GM21381 (cell line): Measurements from ENCODE around the gene HAUS3.
"Not testable (repeated sequence)": the region's sequence is repeated elsewhere in the genome, so short reads cannot be mapped to it uniquely, and the experiment has no call there.

ENCODE experiments used
- ATAC-seq: cut with Tn5 transposase; IDR thresholded peaks from one replicate; pipeline ENCODE4 v1.9.1; 2021; ENCODE audit warnings: mild to moderate bottlenecking, moderate library complexity; ENCODE audit not compliant: unreplicated experiment

The HAUS3 gene

GRCh38 chr4:2276581-2277325 is 34.8 kb upstream of the HAUS3 start:
- ATAC-seq = no peak

GRCh38 chr4:2275546-2276251 is 33.8 kb upstream of the HAUS3 start:
- ATAC-seq = no peak

- ATAC-seq = not testable (repeated sequence)
Observed at GRCh38 chr4:2275044-2275397, 33.1 kb upstream of the HAUS3 start.

DNA sequence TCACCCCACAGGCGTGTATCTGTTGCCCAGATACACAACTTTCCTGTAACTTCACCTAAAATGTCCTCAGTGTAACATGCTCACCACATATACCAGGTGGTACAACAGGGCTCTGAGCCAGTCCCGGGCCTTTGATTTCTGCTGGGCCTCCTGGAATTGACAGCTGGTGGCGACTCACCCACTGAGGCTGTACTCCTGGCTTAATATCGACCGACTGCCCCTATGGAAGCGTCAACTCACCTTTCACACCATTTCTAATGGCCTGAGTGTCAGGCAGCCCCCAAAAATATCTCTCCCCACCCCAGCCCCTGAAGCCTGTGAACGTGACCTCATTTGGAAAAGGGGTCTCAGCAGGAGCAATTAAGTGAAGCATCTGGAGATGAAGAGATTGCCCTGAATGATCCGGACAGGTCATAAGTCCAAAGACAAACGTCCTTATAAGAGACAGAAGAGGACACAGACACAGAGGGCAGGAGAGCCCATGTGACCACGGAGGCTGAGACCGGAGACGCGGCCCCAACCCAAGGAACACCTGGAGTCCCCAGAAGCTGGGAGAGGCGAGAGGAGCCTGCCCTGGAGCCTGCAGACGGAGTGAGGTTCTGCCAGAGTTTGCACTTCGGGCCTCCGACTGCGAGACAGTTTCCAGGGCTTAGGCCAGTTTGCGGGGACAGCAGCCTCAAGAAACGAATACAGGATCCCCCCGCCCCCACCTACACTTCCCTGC is 32.6 kb upstream of the HAUS3 start:
- no peak for ATAC-seq

- ATAC-seq = no peak
Observed at GRCh38 chr4:2273657-2274319, 31.9 kb upstream of the HAUS3 start.

DNA sequence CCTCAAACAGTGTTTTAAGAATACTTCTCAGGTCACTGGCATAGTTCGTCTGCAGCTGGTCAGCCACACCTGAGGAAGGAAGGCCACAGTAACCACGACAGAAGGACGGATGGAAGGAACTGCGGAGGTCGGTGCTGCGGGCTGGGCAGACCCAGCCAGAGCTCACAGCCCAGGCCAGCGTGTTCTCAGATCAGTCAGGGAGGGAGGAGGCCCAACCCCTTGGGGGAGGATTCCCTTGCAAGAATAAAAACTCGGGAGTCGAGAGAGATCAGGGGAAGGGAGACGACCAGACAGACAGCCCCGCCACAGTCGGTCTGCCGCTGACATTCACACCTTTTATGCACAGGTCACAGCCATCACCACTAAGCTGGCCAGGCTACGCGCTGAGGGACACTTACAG is 31.3 kb upstream of the HAUS3 start:
- ATAC-seq = no peak

DNA sequence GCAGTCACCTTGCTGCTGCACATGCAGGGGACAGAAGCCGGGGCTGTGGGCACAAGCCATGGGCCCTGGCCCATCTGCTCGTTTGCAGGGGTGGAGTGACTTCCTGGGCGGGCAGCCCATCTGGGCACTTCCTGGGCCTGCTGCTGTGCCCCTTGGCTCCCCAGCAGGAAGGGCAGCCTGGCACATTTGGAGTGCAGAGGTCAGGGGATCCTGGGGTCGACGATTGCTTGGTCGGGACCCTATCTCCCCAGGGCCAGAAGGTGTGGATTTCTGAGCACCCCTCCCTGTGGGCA is 30.9 kb upstream of the HAUS3 start:
- no peak for ATAC-seq

DNA sequence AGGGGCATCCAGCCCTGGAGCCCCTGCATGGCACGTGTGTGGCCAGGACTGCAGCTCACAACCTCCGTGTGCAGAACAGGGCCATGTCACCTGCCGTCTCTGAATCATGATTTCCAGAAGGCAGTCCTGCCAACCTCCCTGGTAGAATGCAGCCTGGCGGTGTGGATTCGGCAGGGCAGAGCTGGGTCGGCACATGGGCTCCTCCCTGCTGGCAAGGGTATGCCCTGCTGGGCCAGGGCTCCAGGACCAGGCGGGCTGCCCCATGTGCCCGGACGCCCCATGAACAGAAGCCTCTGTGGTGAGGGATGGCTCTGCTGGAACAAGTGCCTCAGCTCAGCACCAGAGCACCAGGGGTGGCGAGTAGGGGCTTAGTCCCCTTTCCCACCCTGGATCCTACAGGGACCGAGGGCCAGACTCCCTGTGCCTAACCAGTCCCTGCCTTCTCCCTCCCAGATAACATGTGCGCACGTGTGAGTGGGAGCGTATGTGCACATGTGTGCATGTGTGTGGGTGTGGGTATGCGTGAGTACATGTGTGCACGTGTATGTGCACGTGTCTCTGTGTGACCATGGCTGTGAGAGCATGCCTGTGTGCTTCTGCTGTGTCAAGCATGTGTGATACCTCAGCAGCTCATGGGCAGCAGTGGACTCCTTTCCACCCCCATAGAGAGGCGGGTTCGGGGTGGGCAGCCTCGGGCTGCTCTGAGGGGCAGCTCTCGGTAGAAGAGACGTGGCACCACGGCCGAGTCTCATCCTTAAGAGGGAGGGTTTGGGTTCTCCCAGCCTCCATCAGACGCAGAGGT is 30.3 kb upstream of the HAUS3 start:
- ATAC-seq = no peak

DNA sequence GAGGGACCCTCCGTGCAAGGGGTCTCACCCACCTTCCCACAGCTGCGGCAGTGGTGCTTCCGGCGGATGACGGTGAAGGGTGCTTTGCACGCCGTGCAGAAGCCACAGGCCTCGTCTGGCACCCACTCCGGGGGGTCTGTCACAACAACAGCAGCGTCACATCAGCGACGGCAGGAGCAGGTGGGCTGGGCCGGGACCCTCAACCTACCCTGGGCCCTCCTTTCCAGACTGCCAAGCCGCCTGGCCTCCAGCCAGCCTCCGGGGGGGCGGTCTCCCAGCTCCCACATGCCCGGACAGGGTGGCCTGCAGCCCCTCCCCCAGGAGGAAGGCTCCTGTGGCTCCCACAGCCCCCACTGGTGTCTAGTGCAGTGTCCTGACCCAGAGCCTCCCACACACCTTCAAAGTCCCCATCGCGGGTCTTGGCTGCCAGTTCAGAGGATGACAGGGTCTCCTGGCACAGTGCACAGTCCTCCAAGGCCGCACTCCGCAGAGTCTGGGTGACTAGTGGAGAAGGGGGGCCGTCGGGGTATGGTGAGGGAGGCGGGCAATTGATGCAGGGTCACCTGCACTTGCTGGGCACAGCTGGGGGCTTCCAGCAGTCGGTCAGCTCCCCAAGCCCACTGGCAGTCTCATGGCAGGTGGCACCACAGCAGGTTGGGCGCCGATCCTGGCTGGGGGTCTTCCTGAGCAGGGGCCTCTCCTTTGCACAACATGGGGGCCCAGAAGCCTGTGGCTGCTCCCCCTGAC is 29.5 kb upstream of the HAUS3 start:
- no peak for ATAC-seq

DNA sequence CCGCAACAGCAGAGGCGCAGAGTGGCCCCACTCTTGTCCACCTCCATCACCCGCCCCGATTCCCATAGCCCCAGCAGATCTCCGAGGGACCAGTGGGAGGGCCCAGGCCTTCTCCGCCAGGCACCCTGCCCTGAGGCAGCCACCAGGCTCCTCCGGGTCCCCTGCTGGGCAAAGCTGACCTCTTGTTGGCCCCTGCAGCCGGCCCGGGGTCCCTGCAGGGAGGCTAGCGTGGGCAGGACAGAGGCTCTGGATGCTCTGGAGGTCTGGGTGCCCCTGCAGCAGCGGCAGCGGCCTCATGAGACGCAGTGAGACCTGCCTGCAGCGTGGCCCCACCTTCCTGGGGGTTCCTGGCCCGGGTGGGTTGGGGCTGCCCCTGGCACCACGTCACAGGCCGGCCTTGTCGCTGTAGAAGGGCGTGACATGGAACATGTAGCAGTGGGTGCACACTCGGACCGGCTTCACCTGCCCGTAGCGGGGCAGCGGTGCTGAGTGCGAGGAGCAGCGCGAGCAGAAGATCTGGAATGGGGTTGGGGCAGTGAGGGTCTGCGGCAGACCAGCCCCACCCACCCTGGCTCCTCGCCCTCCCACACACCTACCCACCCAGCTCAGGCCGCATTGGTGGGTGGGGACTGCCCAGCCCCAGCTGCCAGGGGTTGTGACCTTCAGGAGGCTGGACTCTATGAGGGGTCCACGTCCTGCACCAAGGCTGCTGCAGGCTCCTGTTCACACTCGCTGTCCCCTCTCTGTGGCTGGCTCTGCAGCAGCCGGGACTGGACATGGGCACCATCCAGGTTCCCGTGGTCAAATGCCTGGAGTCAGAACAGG is 28.6 kb upstream of the HAUS3 start:
- ATAC-seq = no peak

DNA sequence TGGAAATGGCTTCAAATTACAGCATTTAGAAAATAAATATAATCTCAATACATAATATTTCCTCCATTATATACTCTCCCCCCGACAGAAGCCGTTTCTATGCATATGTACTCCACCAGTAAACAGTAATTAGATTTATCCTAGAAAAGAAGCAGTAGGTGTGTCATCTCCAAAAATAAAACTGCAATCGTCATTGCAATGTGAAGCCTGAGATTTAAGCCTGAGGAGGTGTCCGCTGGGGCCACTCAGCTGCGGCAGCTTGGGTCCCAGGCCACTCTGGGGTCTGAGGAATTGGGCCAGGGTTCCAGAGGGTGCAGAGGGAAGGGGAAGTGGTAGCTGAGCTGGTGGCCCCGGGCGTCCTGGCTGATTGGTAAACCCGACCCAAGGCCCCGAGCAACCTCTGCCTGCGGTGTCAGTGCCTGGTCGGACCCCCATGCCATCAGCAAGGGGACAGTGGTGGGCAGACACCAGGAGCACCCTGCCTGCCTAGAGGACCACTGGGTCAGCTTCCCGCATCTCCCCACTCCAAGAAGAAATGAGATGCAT is 27.8 kb upstream of the HAUS3 start:
- ATAC-seq = no peak

GRCh38 chr4:2269206-2269531 is 27.2 kb upstream of the HAUS3 start:
- ATAC-seq = no peak

GRCh38 chr4:2268357-2269205 is 26.7 kb upstream of the HAUS3 start:
- ATAC-seq = no peak

DNA sequence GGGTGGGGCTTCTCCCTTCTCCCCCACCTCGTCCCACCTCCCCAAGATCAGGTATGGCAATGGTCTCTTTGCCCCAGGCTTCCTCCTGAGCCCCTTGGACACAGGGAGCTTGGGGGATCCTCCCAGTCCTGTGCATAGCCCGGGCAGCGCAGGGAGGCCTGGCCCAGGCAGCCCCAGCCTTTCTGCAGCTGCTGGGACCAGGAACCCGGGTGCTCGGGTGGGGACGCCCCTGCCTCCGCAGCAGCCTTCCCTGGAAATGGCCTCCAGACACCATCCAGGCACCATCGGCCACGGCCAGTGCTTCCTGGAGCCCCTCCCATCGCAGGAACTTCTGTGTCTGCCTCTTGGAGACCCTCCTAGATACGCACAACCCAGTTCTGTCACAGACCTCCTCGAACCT is 25.9 kb upstream of the HAUS3 start:
- no peak for ATAC-seq

DNA sequence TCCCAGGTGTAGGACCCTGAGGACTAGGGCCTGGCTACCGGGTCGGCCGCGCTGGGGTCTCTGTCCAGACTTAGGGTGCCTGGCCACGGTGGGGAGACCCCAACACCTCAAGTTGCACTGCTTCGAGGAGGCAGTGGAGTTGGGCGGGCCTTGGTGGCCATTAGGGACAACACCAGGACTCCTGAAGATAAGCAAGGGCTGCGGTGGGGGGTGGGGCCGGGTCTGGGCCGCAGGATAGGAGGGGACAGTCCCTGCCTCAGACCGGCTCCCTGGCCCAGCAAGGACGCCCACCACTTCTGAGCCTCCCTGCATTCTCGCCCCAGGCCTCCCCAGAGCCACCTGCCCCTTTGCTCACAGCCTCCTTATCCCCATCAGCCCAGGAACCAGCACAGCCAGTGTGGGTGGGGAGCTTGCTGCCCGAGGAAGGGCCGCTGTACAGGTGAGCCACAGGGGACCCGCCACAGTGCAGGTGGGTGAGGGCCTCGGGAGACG is 25.4 kb upstream of the HAUS3 start:
- ATAC-seq = no peak

DNA sequence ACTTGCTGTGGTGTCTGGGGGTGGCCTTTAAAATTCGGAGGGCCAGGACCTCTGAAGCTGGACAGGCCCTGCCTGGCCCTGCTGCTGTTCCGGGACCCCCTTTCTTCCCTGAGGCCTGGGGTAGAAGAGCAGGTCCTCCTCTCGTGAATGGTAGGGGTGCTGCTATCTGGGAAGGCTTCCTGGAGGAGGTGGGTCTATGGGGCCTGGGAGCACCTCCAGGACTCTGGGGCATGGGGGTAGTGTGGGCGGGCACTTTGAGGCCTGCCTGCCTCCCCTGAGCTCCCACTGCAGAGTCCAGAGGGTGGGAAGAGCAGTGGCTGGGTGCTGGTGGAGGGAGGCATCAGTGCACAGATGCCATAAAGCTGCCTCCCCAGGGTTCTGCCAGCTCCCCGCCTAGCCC is 24.9 kb upstream of the HAUS3 start:
- no peak for ATAC-seq

- no peak for ATAC-seq
Observed at GRCh38 chr4:2266181-2266580, 24.3 kb upstream of the HAUS3 start.
